AG09309 (cell line): ENCODE measurements around the gene HIKESHI.

ENCODE experiments used
- DNase-seq: peaks from one replicate; pipeline ENCODE4 v3.0.0-alpha.2; 2010; ENCODE audit warnings: low read depth
- H3K4me3 ChIP-seq: 2 replicates; pipeline ENCODE4 v1.5.1; 2011; ENCODE audit warnings: mild to moderate bottlenecking, low read depth, low read length, moderate library complexity; ENCODE audit not compliant: control insufficient read depth
- TF ChIP-seq, protein P1 (sequence below): IDR thresholded peaks from 2 replicates; pipeline ENCODE4 v1.5.1; 2011; ENCODE audit warnings: mild to moderate bottlenecking, low read depth, low read length, inconsistent platforms; ENCODE audit not compliant: insufficient read depth, control insufficient read depth; ENCODE audit errors: missing control alignments

HIKESHI gene

GRCh38 chr11:86370922-86371594 is 69.0 kb downstream of the HIKESHI start:
- peak; percentile 20 for DNase-seq
- H3K4me3 ChIP-seq, result no peak overlapping the region
- TF ChIP-seq, protein P1, sequence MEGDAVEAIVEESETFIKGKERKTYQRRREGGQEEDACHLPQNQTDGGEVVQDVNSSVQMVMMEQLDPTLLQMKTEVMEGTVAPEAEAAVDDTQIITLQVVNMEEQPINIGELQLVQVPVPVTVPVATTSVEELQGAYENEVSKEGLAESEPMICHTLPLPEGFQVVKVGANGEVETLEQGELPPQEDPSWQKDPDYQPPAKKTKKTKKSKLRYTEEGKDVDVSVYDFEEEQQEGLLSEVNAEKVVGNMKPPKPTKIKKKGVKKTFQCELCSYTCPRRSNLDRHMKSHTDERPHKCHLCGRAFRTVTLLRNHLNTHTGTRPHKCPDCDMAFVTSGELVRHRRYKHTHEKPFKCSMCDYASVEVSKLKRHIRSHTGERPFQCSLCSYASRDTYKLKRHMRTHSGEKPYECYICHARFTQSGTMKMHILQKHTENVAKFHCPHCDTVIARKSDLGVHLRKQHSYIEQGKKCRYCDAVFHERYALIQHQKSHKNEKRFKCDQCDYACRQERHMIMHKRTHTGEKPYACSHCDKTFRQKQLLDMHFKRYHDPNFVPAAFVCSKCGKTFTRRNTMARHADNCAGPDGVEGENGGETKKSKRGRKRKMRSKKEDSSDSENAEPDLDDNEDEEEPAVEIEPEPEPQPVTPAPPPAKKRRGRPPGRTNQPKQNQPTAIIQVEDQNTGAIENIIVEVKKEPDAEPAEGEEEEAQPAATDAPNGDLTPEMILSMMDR, result no peak

DNA sequence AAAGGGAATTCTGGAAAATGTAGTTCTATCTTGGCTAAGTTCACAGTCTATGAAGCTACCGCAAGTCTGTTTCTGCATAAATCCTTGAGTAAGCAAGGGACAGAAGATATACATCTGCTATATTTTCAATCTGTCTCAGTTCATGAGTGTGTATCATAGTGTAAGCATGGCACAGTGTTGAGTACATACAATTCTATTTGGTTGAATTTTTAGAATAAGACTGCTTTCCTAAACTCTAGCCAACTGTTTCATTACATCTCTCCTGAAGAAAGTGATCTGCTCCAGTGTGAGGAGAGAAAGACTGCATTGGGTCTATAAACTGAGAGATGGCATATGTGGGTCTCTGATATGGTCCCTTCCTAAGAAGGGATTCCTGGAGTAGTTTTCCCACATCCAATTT is 70.0 kb downstream of the HIKESHI start:
- H3K4me3 ChIP-seq, result no peak overlapping the region
- no peak for DNase-seq

GRCh38 chr11:86372586-86372985 is 70.5 kb downstream of the HIKESHI start:
- H3K4me3 ChIP-seq, result no peak overlapping the region
- TF ChIP-seq, protein P1, result no peak
- DNase-seq, result no peak

More for the DNA sequence above, 70.0 kb downstream of the HIKESHI start:
- TF ChIP-seq, protein P1, result no peak

DNA sequence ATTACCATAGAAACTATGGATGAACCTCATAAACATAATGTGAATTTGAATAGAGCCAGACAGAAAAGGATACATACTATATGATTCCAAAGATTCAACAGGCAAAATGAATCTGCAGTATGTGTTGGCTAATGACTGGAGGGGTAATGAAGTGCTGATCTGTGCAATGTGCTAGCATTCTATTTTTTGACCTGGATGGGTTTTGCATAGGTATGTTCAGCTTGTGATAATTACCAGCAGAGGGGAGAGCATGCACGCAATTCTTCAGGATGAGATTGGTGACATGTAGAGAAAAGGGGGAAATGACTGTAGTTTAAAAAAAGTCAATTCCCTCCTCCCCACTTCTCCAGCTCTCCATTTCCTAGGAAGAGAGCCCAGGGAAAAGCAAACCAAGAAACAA is 72.0 kb downstream of the HIKESHI start:
- DNase-seq, result no peak
- TF ChIP-seq, protein P1, result no peak
- H3K4me3 ChIP-seq, result no peak overlapping the region

DNA sequence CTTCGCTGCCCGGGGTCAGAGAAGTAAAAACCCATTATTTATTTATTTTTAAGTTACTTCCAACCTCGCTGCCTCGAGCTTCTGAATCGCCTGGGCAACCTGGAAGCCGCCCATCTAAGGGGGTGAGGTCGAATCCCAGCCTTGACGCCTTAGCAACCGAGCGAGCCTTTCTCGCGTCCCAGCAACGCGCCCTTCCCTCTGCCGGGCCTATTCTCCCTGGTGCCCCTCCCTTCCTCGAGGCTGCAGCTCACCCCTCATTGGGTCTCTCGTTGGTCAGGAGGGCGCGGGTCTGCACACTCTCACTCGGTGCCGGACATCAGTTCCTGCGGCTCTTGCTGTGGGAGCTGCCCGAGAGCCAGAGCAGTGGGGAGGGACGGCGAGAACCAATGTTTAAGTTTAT is 72.5 kb downstream of the HIKESHI start, which contains the start of gene CCDC81:
Gene CCDC81 (plus strand): TSS at position 302 of the 400 bp plus-strand sequence. CDS start 277 bp downstream, outside the sequence.
- H3K4me3 ChIP-seq, result no peak within 1 kb of the TSS; the same call in none of the 2 replicates
- TF ChIP-seq, protein P1, result no peak

GRCh38 chr11:86377972-86378371 is 75.9 kb downstream of the HIKESHI start:
- DNase-seq, result no peak
- TF ChIP-seq, protein P1, result no peak
- H3K4me3 ChIP-seq, result no peak overlapping the region

More for the DNA sequence above, 72.5 kb downstream of the HIKESHI start, which contains the start of gene CCDC81:
- DNase-seq, result no peak
